Spleen (tissue), 11 donors: ENCODE results near the gene GGT6. TPM values are rescaled to one million over a fixed set of nuclear protein-coding genes. Genes with fewer than 3 reads are reported as not detected.

Experiments used
- DNase-seq: peaks from one replicate; pipeline ENCODE4 v3.0.0-alpha.2; 2020
- H3K27ac ChIP-seq, 8 donors: fragments of 200-600 bp; sonication (generic) in 7 of 8; 1 replicate in 4 of 8; 2 replicates in 4 of 8; pipeline versions ENCODE4 v1.5.0 to v1.8.0; 2016 to 2021; ENCODE audit warnings: inconsistent platforms in 4 of 8, mild to moderate bottlenecking in 4 of 8, moderate library complexity in 1 of 8
- H3K27me3 ChIP-seq, 7 donors: fragments of 200-600 bp; sonication (generic) in 6 of 7; replicated peaks in 1 of 7; 1 replicate in 4 of 7; 2 replicates in 3 of 7; pipeline versions ENCODE4 v1.5.0 to v1.8.0; 2016 to 2021; ENCODE audit warnings: inconsistent platforms in 3 of 7, mild to moderate bottlenecking in 1 of 7
- H3K36me3 ChIP-seq, 6 donors: fragments of 200-600 bp; sonication (generic) in 5 of 6; 1 replicate in 4 of 6; 2 replicates in 2 of 6; pipeline versions ENCODE4 v1.5.0 to v1.8.0; 2016 to 2021; ENCODE audit warnings: inconsistent platforms in 2 of 6
- H3K4me1 ChIP-seq, 6 donors: fragments of 200-600 bp; sonication (generic) in 5 of 6; 1 replicate in 3 of 6; 2 replicates in 3 of 6; pipeline versions ENCODE4 v1.5.0 to v1.8.0; 2016 to 2021; ENCODE audit warnings: inconsistent platforms in 3 of 6
- H3K4me3 ChIP-seq, 8 donors: fragments of 200-600 bp; sonication (generic) in 7 of 8; 1 replicate in 4 of 8; 2 replicates in 4 of 8; pipeline versions ENCODE4 v1.5.0 to v1.8.0; 2016 to 2021; ENCODE audit warnings: inconsistent platforms in 4 of 8, mild to moderate bottlenecking in 4 of 8, moderate library complexity in 2 of 8
- H3K9me3 ChIP-seq, 8 donors: fragments of 200-600 bp; sonication (generic) in 7 of 8; 1 replicate in 4 of 8; 2 replicates in 4 of 8; pipeline versions ENCODE4 v1.5.0 to v1.8.0; 2016 to 2021; ENCODE audit warnings: inconsistent platforms in 4 of 8
- CTCF ChIP-seq, 11 experiments: fragments of 200-600 bp in 7 of 11; fragments of 450-650 bp in 4 of 11; sonication (generic) in 4 of 11; IDR thresholded peaks in 8 of 11; conservative IDR thresholded peaks in 3 of 11; 1 replicate in 7 of 11; 2 replicates in 4 of 11; pipeline versions ENCODE4 v1.4.0 to v1.8.0; 2016 to 2021; ENCODE audit warnings: antibody characterized with exemption in 11 of 11, inconsistent platforms in 4 of 11, mild to moderate bottlenecking in 1 of 11
- POLR2A ChIP-seq, 3 donors: fragments of 450-650 bp; IDR thresholded peaks; one replicate each; pipeline ENCODE4 v1.5.1; 2017; ENCODE audit warnings: antibody characterized with exemption in 3 of 3, mild to moderate bottlenecking in 1 of 3
- POLR2AphosphoS5 ChIP-seq, 3 donors: sonication (generic); formaldehyde crosslinking; IDR thresholded peaks; one replicate each; pipeline ENCODE4 v1.5.1; 2017; ENCODE audit warnings: antibody characterized with exemption in 3 of 3
- WGBS, 5 donors: extraction: QIAGEN DNeasy Blood & Tissue Kit in 3 of 5; methylation state at CpG; one replicate each; pipeline versions ENCODE4 v1.1.5 to v1.1.7; 2013 to 2018; 5-methylcytosine and 5-hydroxymethylcytosine counted together
- intact Hi-C: fragments of 100-400 bp; cut with DNase I; formaldehyde crosslinking; loops from one replicate; pipeline ENCODE4 v1.15.0; 2023; ENCODE audit warnings: low total_unique reads
- polyA plus RNA-seq, 3 donors: library from polyadenylated mRNA; stranded (reverse); fragments of 200-250 nt; gene quantifications; one replicate each; pipeline ENCODE4 v1.2.1, GENCODE V29; 2013
- total RNA-seq, 7 donors: library from RNA; depleted of rRNA in 3 of 7; stranded (reverse); fragments of >200 nt in 3 of 7; fragmentation: NEBNext Ultra II Directional in 4 of 7; extraction: Animal tissue kit (Norgen Biotek cat#: 25700) in 4 of 7; gene quantifications; one replicate each; pipeline versions ENCODE4 v1.1.0 to v1.2.1, GENCODE V29; 2016 to 2021
- donor health status: healthy with polysubstance abuse.
- donor health status: DM: no; HTN: no; CAD: no; lungs with moderate emphysema.
- donor health status: DM: no; HTN: no; CAD: no.
- donor health status: Bipolar disorder and iron deficiency.
- donor health status: healthy.
- donor health status: DM: no; HTN: no; CAD: no.
- donor health status: DM: yes; HTN: yes; CAD: no.

Gene GGT6
- total and polyA plus RNA-seq, 10 donors: 0.03 to 0.42 TPM; not detected in 8

GRCh38 chr17:4514206-4514605, 46.2 kb downstream of the GGT6 start:
- 79 to 91% (median 86%) methylated on average over 6 to 7 of the region's 7 CpGs for WGBS, 5 donors
- intact Hi-C loops: no loop called here
- peaks cover 24 to 67% (median 46%) of the 10 kb centered on the region in 6 donors for H3K4me1 ChIP-seq

GRCh38 chr17:4513113-4514032, 47.0 kb downstream of the GGT6 start:
- Histone ChIP-seq H3K27ac (peak overlapping the region in 5 of 8 donors; percentile 22 to 83 (median 44)), H3K9me3 (no peaks in the 10 kb centered on the region), H3K36me3 (no peaks in the 10 kb centered on the region), H3K27me3 (peaks cover 0 to 13% (median 0%) of the 10 kb centered on the region in 7 donors), H3K4me3 (no peak overlapping the region), H3K4me1 (peaks cover 22 to 67% (median 48%) of the 10 kb centered on the region in 6 donors)
- intact Hi-C loops: no loop called here
- no peak for TF ChIP-seq CTCF (IDR thresholded peaks at IDR 0.05 in 8 of 11, conservative IDR thresholded peaks at IDR 0.05 in 3 of 11)
- no peak for TF ChIP-seq POLR2AphosphoS5 (IDR thresholded peaks at IDR 0.05)
- TF ChIP-seq POLR2A (IDR thresholded peaks at IDR 0.05): no peak
- 74 to 88% (median 81%) methylated on average over 19 to 24 of the region's 24 CpGs for WGBS, 5 donors
- DNase-seq: no peak

More at GRCh38 chr17:4514206-4514605, 46.2 kb downstream of the GGT6 start:
- TF ChIP-seq CTCF (IDR thresholded peaks at IDR 0.05 in 8 of 11, conservative IDR thresholded peaks at IDR 0.05 in 3 of 11) (no peak), POLR2AphosphoS5 (IDR thresholded peaks at IDR 0.05) (no peak), POLR2A (IDR thresholded peaks at IDR 0.05) (no peak)
- H3K4me3 ChIP-seq: no peak overlapping the region
- peaks cover 0 to 6% (median 0%) of the 10 kb centered on the region in 7 donors for H3K27me3 ChIP-seq
- H3K27ac ChIP-seq: peak overlapping the region in 5 of 8 donors; percentile 22 to 59 (median 44)
- H3K9me3 ChIP-seq: no peaks in the 10 kb centered on the region
- peak; percentile 67 for DNase-seq
- no peaks in the 10 kb centered on the region for H3K36me3 ChIP-seq

GRCh38 chr17:4512156-4513112, 47.9 kb downstream of the GGT6 start:
- peak; percentile 55 for DNase-seq
- WGBS, 5 donors: 85 to 94% (median 87%) methylated on average over 26 to 31 of the region's 31 CpGs

More at GRCh38 chr17:4512156-4513112, 47.9 kb downstream of the GGT6 start:
- H3K27me3 ChIP-seq: peaks cover 0 to 13% (median 0%) of the 10 kb centered on the region in 7 donors
- intact Hi-C loops: no loop called here
- peak overlapping the region in 4 of 8 donors; percentile 74 to 86 (median 80) for H3K27ac ChIP-seq
- H3K4me1 ChIP-seq: peaks cover 22 to 76% (median 55%) of the 10 kb centered on the region in 6 donors
- no peaks in the 10 kb centered on the region for H3K36me3 ChIP-seq
- TF ChIP-seq CTCF (IDR thresholded peaks at IDR 0.05 in 8 of 11, conservative IDR thresholded peaks at IDR 0.05 in 3 of 11): no peak
- TF ChIP-seq POLR2AphosphoS5 (IDR thresholded peaks at IDR 0.05): peak in 1 of 3 donors; percentile 8
- H3K4me3 ChIP-seq: no peak overlapping the region
- no peaks in the 10 kb centered on the region for H3K9me3 ChIP-seq
